Activated T-helper 2 cell treated with anti-CD3 and anti-CD28 coated beads, Interferon-gamma antibody, Interleukin-2, Interleukin-4, amounts not matched to agents 10 μg/mL and 5 μg/mL and 100 μg/mL, durations not matched to agents 14 hours and 24 hours and 36 hours (primary cell): ENCODE data around the gene ARSK. TPM values are rescaled to one million over a fixed set of nuclear protein-coding genes. Genes with fewer than 3 reads are reported as not detected.

Experiments
- DNase-seq: peaks from one replicate; pipeline ENCODE4 v3.0.0; 2021; ENCODE audit warnings: low spot score
- H3K27ac Mint-ChIP-seq: one replicate; pipeline ENCODE4 v1.8.0; 2021; ENCODE audit warnings: mixed read lengths
- H3K27me3 Mint-ChIP-seq: one replicate; pipeline ENCODE4 v1.8.0; 2021; ENCODE audit warnings: low read depth, mixed read lengths
- H3K36me3 Mint-ChIP-seq: one replicate; pipeline ENCODE4 v1.8.0; 2021; ENCODE audit warnings: low read depth, mixed read lengths
- H3K4me1 Mint-ChIP-seq: one replicate; pipeline ENCODE4 v1.8.0; 2021; ENCODE audit warnings: low read depth, mixed read lengths
- H3K4me3 Mint-ChIP-seq: one replicate; pipeline ENCODE4 v1.8.0; 2021; ENCODE audit warnings: low read depth, mild to moderate bottlenecking, moderate library complexity, mixed read lengths
- H3K9me3 Mint-ChIP-seq: one replicate; pipeline ENCODE4 v1.8.0; 2021; ENCODE audit warnings: mixed read lengths
- intact Hi-C: fragments of 100-400 bp; cut with micrococcal nuclease; formaldehyde crosslinking; loops from one replicate; pipeline ENCODE4 v1.15.1; 2023
- total RNA-seq: library from RNA; stranded (reverse); gene quantifications from 2 replicates; pipeline ENCODE4 v1.2.3, GENCODE V29; 2022

ARSK gene, protein sequence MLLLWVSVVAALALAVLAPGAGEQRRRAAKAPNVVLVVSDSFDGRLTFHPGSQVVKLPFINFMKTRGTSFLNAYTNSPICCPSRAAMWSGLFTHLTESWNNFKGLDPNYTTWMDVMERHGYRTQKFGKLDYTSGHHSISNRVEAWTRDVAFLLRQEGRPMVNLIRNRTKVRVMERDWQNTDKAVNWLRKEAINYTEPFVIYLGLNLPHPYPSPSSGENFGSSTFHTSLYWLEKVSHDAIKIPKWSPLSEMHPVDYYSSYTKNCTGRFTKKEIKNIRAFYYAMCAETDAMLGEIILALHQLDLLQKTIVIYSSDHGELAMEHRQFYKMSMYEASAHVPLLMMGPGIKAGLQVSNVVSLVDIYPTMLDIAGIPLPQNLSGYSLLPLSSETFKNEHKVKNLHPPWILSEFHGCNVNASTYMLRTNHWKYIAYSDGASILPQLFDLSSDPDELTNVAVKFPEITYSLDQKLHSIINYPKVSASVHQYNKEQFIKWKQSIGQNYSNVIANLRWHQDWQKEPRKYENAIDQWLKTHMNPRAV
- total RNA-seq, result 4.0 and 4.6 TPM in 2 replicates

DNA sequence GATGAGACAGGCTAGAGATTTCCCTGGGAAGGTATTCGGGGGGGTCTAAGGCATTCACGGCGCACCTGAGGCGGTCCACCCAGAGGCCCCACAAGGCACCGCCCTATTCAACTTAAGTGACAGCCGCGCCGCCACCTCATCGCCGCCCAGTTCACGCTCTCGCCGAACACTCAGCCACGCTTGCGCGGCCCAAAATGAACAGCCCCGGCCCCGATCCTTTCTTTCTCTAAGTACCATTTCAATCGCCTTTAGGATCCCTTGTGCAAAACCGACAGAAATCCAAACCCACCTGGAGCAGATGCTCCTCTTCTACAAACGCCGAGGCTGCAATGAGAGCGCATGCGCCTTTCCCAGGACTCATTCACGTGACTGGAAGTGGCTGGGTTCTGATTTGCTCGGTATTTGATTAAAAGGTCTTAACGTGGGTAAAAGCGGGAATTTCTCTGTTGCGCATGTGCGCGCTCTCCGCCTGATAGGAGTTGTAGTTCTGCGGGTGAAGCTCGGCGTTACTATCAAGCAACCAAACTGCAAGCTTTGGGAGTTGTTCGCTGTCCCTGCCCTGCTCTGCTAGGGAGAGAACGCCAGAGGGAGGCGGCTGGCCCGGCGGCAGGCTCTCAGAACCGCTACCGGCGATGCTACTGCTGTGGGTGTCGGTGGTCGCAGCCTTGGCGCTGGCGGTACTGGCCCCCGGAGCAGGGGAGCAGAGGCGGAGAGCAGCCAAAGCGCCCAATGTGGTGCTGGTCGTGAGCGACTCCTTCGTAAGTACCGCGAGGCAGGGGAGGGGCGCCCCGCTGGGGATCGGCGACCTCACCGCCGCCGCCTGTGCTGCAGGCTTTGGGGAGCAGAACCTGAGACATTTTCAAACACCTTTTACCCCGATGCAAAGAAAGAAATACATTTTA is at the start of gene ARSK, which contains the start of gene SKIC3:
Gene ARSK, plus strand, starts transcription at position 455 of the 902 bp plus-strand sequence. Its CDS starts 178 bp downstream, at position 633.
Gene SKIC3, minus strand, starts transcription at position 331 of the 902 bp plus-strand sequence. CDS start 7,827 bp downstream, outside the sequence.
- peaks cover 39% of the 10 kb centered on the region for H3K4me1 Mint-ChIP-seq
- peak; percentile 93 for DNase-seq
- intact Hi-C loops, result loop anchor here (1.0 to 10.0 kb wide), 5 partner anchors 36 to 1630 kb away; partner anchors contain the start of genes GLRX, GPR150, RFESD and RIOK2
- H3K36me3 Mint-ChIP-seq, result peaks cover 20% of the 10 kb centered on the region
- H3K4me3 Mint-ChIP-seq, result peak within 1 kb of the TSS; percentile 93
- H3K9me3 Mint-ChIP-seq, result no peaks in the 10 kb centered on the region
- no peaks in the 10 kb centered on the region for H3K27me3 Mint-ChIP-seq
- peak within 1 kb of the TSS; percentile 81 for H3K27ac Mint-ChIP-seq

DNA sequence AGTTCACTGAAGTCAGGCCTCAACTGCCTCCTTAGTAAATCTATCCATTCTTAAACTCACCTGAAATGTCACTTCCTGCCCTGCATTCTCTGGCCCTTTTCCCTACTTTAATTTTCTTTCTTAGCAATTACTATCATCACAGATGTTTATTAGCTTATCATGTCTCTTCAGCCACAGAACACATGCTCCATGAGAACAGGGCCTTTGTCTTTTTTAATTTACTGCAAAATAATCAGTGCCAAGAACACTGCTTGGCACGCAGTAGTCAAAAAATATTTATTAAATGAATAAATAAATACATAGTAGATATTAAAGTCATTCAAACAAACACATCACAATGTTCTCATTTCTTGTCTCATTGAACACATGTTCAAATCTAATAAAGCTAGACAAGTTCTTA is 46.4 kb upstream of the ARSK start:
- Mint-ChIP-seq H3K27ac (no peak overlapping the region), H3K36me3 (peaks cover 56% of the 10 kb centered on the region), H3K4me1 (no peaks in the 10 kb centered on the region), H3K4me3 (no peak overlapping the region), H3K9me3 (no peaks in the 10 kb centered on the region), H3K27me3 (no peaks in the 10 kb centered on the region)
- intact Hi-C loops, result no loop called here
- no peak for DNase-seq

DNA sequence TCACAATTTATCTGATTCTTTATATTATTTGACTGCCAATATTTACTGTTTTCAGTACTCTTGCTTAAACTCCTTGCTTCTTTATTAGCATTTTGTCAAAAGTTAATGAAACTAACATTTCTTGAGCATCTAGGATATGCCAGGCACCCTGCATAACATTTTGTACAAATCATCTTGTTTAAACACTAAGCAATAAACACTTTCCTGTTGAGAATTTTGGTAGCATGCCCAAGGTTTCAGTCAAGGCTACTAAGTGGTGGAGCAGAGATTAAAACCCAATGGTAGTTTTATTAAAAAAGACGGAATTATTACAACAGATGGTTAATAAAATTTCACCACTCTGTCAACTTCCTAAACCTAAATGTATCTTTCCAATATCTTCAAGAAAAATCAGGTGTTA is 43.3 kb upstream of the ARSK start:
- no peak for DNase-seq
- H3K27ac Mint-ChIP-seq, result no peak overlapping the region
- intact Hi-C loops, result no loop called here
- no peaks in the 10 kb centered on the region for H3K9me3 Mint-ChIP-seq
- no peaks in the 10 kb centered on the region for H3K4me1 Mint-ChIP-seq
- no peaks in the 10 kb centered on the region for H3K27me3 Mint-ChIP-seq
- peaks cover 66% of the 10 kb centered on the region for H3K36me3 Mint-ChIP-seq
- no peak overlapping the region for H3K4me3 Mint-ChIP-seq

DNA sequence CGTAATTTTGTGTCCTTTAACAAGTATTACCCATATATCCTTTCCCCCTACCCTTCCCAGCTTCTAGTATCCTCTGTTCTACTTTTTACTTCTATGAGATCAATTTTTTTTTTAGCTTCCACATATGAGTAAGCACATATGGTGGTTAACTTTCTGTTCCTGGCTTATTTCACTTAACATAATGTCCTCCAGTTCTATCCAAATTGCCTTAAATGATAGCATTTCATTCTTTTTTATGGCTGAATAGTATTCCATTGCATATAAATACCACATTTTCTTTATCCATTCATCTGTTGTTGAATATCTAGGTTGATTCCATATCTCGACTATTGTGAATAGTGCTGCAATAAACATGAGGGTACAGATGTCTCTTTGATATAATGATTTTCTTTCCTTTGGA is 36.5 kb upstream of the ARSK start:
- Mint-ChIP-seq H3K27ac (no peak overlapping the region), H3K9me3 (no peaks in the 10 kb centered on the region), H3K4me3 (no peak overlapping the region), H3K36me3 (peaks cover 55% of the 10 kb centered on the region), H3K27me3 (no peaks in the 10 kb centered on the region), H3K4me1 (no peaks in the 10 kb centered on the region)
- DNase-seq, result no peak
- intact Hi-C loops, result no loop called here

DNA sequence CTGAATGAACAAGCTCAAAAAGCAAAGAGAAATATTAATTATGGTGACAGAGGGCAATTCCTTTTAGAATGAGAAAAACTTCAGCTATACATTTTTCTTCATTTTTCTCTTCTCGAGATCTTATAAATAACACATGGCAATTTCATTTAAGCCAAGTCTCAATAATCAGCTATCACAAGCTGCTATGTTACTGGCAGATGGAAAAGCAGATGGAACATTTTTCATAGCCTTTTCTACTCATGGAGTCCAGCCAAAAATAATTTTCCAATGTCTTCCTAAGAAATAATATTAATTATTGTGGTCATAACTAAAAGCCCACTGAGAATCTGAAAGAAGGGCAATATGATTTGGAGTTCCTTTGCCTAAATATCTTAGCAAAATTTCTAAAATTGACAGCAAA is 35.8 kb upstream of the ARSK start:
- DNase-seq, result no peak
- no peaks in the 10 kb centered on the region for H3K4me1 Mint-ChIP-seq
- H3K27ac Mint-ChIP-seq, result no peak overlapping the region
- peaks cover 51% of the 10 kb centered on the region for H3K36me3 Mint-ChIP-seq
- no peaks in the 10 kb centered on the region for H3K9me3 Mint-ChIP-seq
- H3K4me3 Mint-ChIP-seq, result no peak overlapping the region
- H3K27me3 Mint-ChIP-seq, result no peaks in the 10 kb centered on the region
- intact Hi-C loops, result no loop called here

DNA sequence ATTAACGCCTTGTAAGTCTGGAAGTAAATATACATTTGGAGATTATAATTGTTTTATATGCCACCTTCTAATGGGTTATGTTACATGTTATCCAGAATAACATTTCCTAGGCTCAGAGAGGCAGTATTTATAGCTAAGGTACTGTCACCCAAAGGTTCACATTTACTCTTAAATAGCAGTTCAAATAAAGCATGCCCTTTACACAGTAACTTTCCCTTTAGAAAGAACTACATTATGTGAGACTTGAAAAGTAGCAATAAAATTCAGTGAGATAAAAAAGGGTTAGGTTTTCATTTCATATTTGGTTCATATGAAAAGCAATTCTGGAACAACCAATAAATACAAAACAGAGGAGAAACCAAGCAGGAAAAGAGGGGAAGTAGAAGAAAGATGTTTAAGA is 35.2 kb upstream of the ARSK start:
- peaks cover 49% of the 10 kb centered on the region for H3K36me3 Mint-ChIP-seq
- no peak for DNase-seq
- no peaks in the 10 kb centered on the region for H3K27me3 Mint-ChIP-seq
- no peak overlapping the region for H3K27ac Mint-ChIP-seq
- intact Hi-C loops, result no loop called here
- no peaks in the 10 kb centered on the region for H3K9me3 Mint-ChIP-seq
- H3K4me3 Mint-ChIP-seq, result no peak overlapping the region
- H3K4me1 Mint-ChIP-seq, result no peaks in the 10 kb centered on the region

DNA sequence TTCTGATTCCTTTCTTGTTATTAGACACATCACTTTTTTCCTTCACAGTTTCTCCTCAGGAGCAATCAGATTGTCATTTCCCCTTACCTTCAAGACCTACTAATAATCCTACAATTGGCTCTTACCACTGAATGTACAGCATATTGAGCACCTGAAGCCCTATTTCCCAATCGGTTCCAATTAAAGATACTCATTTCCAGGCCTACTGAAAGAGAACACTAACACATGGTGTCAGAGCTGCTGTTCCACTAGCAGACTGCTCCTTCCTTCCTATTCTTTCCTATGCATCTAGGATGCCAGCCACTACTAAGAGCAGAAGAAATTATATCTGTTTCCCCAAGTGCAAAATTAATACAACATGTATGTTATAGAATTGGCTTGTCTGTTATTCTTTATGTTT is 34.7 kb upstream of the ARSK start:
- H3K36me3 Mint-ChIP-seq, result peaks cover 45% of the 10 kb centered on the region
- no peak for DNase-seq
- H3K27me3 Mint-ChIP-seq, result no peaks in the 10 kb centered on the region
- H3K4me1 Mint-ChIP-seq, result no peaks in the 10 kb centered on the region
- no peaks in the 10 kb centered on the region for H3K9me3 Mint-ChIP-seq
- intact Hi-C loops, result no loop called here
- no peak overlapping the region for H3K4me3 Mint-ChIP-seq
- no peak overlapping the region for H3K27ac Mint-ChIP-seq

DNA sequence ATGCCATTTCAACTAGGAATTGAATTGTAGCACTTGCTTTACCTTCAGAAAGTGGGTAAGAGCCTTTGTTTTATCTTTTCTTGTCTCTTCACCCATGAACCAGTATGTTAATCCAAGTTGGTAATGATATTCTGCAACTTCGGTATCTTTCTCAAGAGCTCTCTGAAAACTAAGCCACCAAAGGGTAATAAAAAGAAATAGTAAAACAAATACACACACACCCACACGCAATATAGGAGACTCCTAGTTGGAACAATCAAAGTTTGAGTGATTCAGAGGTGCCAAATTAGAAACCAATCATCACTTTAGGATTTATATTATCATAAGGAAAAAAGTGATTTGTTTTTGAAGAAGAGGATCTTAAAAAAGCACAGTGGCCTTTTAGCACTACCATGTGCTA is 30.5 kb upstream of the ARSK start:
- Mint-ChIP-seq H3K27ac (no peak overlapping the region), H3K4me3 (no peak overlapping the region), H3K27me3 (no peaks in the 10 kb centered on the region), H3K36me3 (peaks cover 57% of the 10 kb centered on the region), H3K9me3 (no peaks in the 10 kb centered on the region), H3K4me1 (peaks cover 14% of the 10 kb centered on the region)
- DNase-seq, result no peak
- intact Hi-C loops, result no loop called here

DNA sequence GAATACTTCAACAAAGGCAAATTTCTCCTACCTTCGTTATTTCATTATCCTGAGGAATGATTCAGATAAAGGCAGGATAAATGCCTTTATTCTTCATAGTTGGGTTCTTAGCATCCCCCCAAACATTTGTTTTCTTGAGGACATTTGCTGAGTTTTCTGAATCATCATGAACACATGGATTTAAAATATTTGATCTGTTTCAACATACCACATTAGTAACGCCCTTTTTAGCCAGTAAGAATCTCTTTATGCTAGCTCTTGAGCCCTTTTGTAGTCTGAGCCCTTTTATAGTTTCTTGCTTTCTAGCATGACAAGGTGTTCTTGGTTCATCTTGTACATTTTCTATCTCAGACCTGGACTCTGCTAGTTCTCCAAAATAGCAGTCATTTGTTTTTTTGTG is 28.0 kb upstream of the ARSK start:
- peaks cover 57% of the 10 kb centered on the region for H3K36me3 Mint-ChIP-seq
- no peaks in the 10 kb centered on the region for H3K27me3 Mint-ChIP-seq
- H3K27ac Mint-ChIP-seq, result no peak overlapping the region
- no peak for DNase-seq
- intact Hi-C loops, result no loop called here
- H3K4me3 Mint-ChIP-seq, result no peak overlapping the region
- H3K9me3 Mint-ChIP-seq, result no peaks in the 10 kb centered on the region
- H3K4me1 Mint-ChIP-seq, result peaks cover 15% of the 10 kb centered on the region

DNA sequence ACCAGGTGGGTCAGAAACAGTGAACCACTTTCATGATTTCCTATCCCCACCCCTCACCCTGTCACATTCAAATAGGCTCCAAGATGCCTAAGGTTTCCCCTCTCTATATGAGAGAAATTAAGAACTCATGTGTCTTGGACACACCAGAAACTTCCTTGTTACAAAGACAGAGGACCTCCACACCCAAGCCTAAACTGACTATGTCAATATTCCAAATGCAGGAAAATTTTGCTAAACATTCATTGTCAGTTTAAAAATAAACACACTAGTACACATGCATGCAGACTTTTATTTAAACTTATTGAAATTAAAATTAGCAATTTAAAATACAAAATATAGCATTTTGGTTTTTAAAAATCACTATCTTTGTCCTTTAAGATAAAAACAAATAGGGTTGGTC is 26.3 kb upstream of the ARSK start:
- DNase-seq, result no peak
- H3K9me3 Mint-ChIP-seq, result no peaks in the 10 kb centered on the region
- no peak overlapping the region for H3K27ac Mint-ChIP-seq
- peaks cover 21% of the 10 kb centered on the region for H3K4me1 Mint-ChIP-seq
- intact Hi-C loops, result no loop called here
- H3K27me3 Mint-ChIP-seq, result no peaks in the 10 kb centered on the region
- H3K36me3 Mint-ChIP-seq, result peaks cover 63% of the 10 kb centered on the region
- H3K4me3 Mint-ChIP-seq, result no peak overlapping the region

DNA sequence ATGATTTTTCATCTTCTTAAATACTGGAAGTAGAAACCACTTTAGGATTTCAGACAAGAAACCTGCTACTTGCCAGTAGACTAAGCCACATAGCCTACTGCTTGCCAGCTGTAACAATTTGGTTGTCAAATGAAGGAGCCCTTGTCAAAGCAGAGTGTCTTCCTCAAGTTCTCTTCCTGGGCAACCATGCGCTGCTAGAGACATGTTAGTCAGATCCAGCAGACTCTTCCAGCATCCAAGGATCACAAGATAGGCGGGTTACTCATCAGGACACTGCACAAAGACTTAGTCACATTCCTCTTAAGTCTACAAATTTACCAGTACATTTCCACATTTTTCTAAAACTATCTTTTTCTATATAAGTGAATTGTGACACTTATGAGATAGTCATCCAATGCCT is 24.5 kb upstream of the ARSK start:
- H3K9me3 Mint-ChIP-seq, result no peaks in the 10 kb centered on the region
- H3K4me3 Mint-ChIP-seq, result no peak overlapping the region
- no peaks in the 10 kb centered on the region for H3K27me3 Mint-ChIP-seq
- no peak overlapping the region for H3K27ac Mint-ChIP-seq
- intact Hi-C loops, result no loop called here
- DNase-seq, result no peak
- H3K36me3 Mint-ChIP-seq, result peaks cover 76% of the 10 kb centered on the region
- peaks cover 21% of the 10 kb centered on the region for H3K4me1 Mint-ChIP-seq

DNA sequence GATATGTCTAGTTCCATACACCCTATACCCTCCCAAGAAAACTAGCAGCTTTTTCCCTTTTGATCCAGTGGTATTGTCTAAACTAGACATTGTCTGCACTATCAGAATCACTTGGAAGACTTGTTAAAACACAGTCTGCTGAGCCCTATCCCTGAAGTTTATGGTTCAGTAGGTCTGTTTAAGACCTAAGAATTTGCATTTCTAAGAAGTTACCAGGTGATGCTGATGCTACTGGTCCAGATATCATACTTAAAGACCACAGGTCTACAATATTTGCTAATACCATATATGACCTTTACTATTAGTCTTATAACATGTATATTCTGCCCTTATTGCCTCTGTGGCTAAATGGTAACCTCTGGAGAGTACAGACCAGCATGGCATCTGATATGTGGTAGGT is 23.4 kb upstream of the ARSK start:
- H3K4me1 Mint-ChIP-seq, result peaks cover 21% of the 10 kb centered on the region
- intact Hi-C loops, result no loop called here
- H3K27me3 Mint-ChIP-seq, result no peaks in the 10 kb centered on the region
- no peak overlapping the region for H3K27ac Mint-ChIP-seq
- H3K9me3 Mint-ChIP-seq, result no peaks in the 10 kb centered on the region
- H3K36me3 Mint-ChIP-seq, result peaks cover 74% of the 10 kb centered on the region
- DNase-seq, result no peak
- no peak overlapping the region for H3K4me3 Mint-ChIP-seq

DNA sequence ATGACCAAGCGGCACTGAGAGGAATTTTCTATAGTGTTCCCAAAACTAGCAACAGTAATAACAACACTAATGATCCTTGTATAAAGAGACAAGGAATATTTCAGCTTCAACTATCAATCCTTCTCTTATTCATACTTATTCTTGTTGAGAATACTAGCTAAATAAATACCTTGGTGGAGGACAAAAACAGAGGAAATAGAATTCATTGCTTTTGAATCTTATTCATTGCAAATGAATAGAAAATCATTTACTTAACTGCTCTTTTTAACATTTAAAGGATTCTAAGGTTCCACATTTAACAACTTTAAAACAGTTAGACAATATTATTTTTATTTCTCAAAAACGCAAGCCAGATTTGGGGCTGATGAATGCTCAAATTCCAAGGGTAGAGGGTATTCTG is 22.5 kb upstream of the ARSK start:
- intact Hi-C loops, result no loop called here
- Mint-ChIP-seq H3K36me3 (peaks cover 75% of the 10 kb centered on the region), H3K4me3 (no peak overlapping the region), H3K27me3 (no peaks in the 10 kb centered on the region), H3K27ac (no peak overlapping the region), H3K9me3 (no peaks in the 10 kb centered on the region), H3K4me1 (peaks cover 21% of the 10 kb centered on the region)
- DNase-seq, result no peak
